ENCODE results near the gene DMTF1.

DMTF1 gene

DNA sequence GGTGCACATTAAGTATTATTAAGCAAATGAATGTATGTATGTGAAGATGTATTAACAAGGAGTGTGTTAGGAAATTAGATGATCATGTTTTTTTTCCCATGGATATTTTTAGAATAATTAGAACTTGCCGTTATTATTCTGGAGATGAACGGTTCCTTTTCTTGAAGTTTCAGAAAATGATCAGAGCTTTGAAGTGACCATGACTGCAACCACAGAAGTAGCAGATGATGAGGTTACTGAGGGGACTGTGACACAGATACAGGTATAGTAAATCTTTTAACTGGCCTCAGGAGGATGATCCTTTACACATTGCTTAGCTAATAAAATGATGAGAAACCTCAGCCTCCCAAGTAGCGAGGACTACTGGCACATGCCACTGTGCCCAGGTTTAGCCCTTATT lies 18.6 kb downstream of the DMTF1 start:
- Histone ChIP-seq H3K27ac (ENCODE audit: low read length) (no peak overlapping the region), H3K27me3 (ENCODE audit: low read depth, low read length) (no peaks in the 10 kb centered on the region), H3K36me3 (ENCODE audit: control insufficient read depth in 1 of 2, insufficient read depth in 2 of 2, low read length in 2 of 2) (peaks cover 79 to 81% of the 10 kb centered on the region in 2 donors), H3K4me3 (ENCODE audit: low read depth in 1 of 2, low read length in 2 of 2) (no peak overlapping the region), H3K9me3 (ENCODE audit: control insufficient read depth in 1 of 2, low read length in 2 of 2) (no peaks in the 10 kb centered on the region), H3K4me1 (ENCODE audit: control insufficient read depth in 1 of 2, insufficient read depth in 2 of 2, low read length in 2 of 2) (no peaks in the 10 kb centered on the region)

DNA sequence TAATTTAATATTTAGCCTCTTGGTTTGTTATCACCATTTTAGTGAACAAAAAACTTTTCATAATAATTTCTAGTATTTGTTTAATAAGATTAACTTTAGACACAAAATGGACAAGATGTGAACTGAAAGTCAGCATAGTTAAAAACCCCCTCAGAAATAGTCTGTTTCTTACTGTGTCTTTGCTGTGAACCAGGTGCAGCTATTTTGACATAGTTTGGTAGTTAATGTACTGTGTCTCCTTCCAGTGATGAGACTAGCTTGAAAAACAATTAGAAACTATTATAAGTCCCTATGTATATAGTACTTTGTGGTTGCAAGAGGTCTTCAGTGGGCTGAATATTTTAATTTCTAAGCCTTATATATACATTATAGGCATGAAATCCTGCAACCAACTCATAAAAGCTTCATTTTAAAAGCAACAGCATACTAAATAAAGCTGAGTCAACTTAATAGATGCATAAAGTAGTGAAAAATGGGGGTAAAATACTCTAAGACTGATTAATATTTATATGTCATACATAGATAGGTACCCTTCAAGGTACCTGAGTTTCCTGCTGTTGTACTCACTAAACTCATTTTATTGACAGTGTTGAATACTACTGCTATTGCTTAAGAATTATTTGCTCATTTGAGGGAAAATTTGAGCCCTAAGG lies 19.2 kb downstream of the DMTF1 start:
- Histone ChIP-seq H3K36me3 (ENCODE audit: control insufficient read depth in 1 of 2, insufficient read depth in 2 of 2, low read length in 2 of 2) (peaks cover 74 to 77% of the 10 kb centered on the region in 2 donors), H3K27ac (ENCODE audit: low read length) (no peak overlapping the region), H3K4me3 (ENCODE audit: low read depth in 1 of 2, low read length in 2 of 2) (no peak overlapping the region), H3K27me3 (ENCODE audit: low read depth, low read length) (no peaks in the 10 kb centered on the region), H3K4me1 (ENCODE audit: control insufficient read depth in 1 of 2, insufficient read depth in 2 of 2, low read length in 2 of 2) (no peaks in the 10 kb centered on the region), H3K9me3 (ENCODE audit: control insufficient read depth in 1 of 2, low read length in 2 of 2) (no peaks in the 10 kb centered on the region)

DNA sequence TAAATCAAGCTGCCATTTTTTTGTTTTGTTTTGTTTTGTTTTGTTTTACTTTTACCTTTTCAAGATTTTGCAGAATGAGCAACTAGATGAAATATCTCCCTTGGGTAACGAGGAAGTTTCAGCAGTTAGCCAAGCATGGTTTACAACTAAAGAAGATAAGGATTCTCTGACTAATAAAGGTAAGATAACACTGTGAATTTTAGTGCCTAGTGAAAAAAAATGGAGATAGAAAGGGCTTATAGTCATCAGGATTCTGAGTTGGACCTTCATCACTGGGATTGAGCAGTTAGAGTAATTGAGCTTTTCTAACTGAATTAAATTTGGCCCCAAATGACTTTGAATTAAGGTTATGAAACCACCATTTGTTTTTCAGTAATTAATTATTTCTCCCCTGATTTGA lies 21.2 kb downstream of the DMTF1 start:
- H3K4me3 ChIP-seq (ENCODE audit: low read depth in 1 of 2, low read length in 2 of 2) = no peak overlapping the region
- no peaks in the 10 kb centered on the region for H3K27me3 ChIP-seq (ENCODE audit: low read depth, low read length)
- H3K4me1 ChIP-seq (ENCODE audit: control insufficient read depth in 1 of 2, insufficient read depth in 2 of 2, low read length in 2 of 2) = no peaks in the 10 kb centered on the region
- no peak overlapping the region for H3K27ac ChIP-seq (ENCODE audit: low read length)
- peaks cover 62% of the 10 kb centered on the region in 2 donors for H3K36me3 ChIP-seq (ENCODE audit: control insufficient read depth in 1 of 2, insufficient read depth in 2 of 2, low read length in 2 of 2)
- no peaks in the 10 kb centered on the region for H3K9me3 ChIP-seq (ENCODE audit: control insufficient read depth in 1 of 2, low read length in 2 of 2)

DNA sequence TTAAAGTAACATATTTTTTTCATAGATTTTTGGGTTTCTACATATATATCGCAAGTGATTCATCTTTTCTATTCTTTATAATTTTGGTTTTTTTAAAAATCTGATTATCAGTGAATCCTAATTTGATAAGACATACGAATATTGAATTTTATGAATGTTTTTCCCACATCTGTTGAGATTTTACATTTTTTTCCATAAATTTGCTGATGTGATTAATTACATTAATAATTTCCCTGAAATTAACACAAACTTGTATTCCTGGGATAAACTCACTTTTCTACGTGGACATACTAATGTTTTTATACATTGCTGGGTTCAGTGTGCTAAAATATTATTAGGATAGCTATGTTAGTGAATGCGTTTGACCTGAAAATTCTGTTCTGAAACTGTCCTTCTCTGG lies 26.1 kb downstream of the DMTF1 start:
- Histone ChIP-seq H3K36me3 (ENCODE audit: control insufficient read depth in 1 of 2, insufficient read depth in 2 of 2, low read length in 2 of 2) (peaks cover 46 to 47% of the 10 kb centered on the region in 2 donors), H3K27ac (ENCODE audit: low read length) (no peak overlapping the region), H3K4me3 (ENCODE audit: low read depth in 1 of 2, low read length in 2 of 2) (no peak overlapping the region), H3K9me3 (ENCODE audit: control insufficient read depth in 1 of 2, low read length in 2 of 2) (no peaks in the 10 kb centered on the region), H3K27me3 (ENCODE audit: low read depth, low read length) (no peaks in the 10 kb centered on the region), H3K4me1 (ENCODE audit: control insufficient read depth in 1 of 2, insufficient read depth in 2 of 2, low read length in 2 of 2) (no peaks in the 10 kb centered on the region)

DNA sequence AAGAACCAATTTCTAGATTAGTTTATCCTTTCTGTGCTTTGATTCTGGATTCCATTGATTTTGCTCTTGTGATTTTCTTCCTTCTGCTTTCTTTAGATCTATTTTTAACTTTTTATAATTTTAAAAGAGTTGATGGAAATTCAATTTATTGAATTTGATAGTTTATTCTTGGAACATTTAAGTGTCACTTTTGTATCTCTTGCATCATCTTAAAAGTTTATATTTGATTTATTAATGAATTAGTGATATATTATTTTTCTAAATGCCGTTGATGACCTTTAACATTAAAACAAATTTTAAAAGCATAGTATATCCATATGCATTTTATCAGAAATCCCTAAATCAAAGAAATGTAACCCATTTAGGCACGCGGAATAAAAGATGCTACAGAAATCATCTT lies 26.9 kb downstream of the DMTF1 start:
- Histone ChIP-seq H3K4me1 (ENCODE audit: control insufficient read depth in 1 of 2, insufficient read depth in 2 of 2, low read length in 2 of 2) (no peaks in the 10 kb centered on the region), H3K9me3 (ENCODE audit: control insufficient read depth in 1 of 2, low read length in 2 of 2) (no peaks in the 10 kb centered on the region), H3K4me3 (ENCODE audit: low read depth in 1 of 2, low read length in 2 of 2) (no peak overlapping the region), H3K36me3 (ENCODE audit: control insufficient read depth in 1 of 2, insufficient read depth in 2 of 2, low read length in 2 of 2) (peaks cover 46 to 51% of the 10 kb centered on the region in 2 donors), H3K27ac (ENCODE audit: low read length) (no peak overlapping the region), H3K27me3 (ENCODE audit: low read depth, low read length) (no peaks in the 10 kb centered on the region)

DNA sequence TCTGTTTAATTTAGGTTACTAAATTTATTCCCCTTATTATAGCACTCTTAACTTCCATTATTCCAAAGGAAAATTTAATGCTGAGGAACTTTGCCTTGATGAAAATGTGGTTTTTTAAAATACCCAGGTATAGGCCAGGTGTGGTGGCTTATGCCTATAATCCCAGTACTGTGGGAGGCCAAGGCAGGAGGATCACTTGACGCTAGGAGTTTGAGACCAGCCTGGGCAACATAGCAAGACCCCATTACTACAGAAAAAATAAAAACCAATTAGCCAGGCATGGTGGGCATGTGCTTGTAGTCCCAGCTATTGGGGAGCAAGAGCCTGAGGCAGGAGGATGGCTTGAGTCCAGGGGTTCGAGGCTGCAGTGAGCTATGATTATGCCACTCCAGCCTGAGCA lies 34.9 kb downstream of the DMTF1 start:
- Histone ChIP-seq H3K36me3 (ENCODE audit: control insufficient read depth in 1 of 2, insufficient read depth in 2 of 2, low read length in 2 of 2) (peaks cover 62 to 80% of the 10 kb centered on the region in 2 donors), H3K4me1 (ENCODE audit: control insufficient read depth in 1 of 2, insufficient read depth in 2 of 2, low read length in 2 of 2) (no peaks in the 10 kb centered on the region), H3K27ac (ENCODE audit: low read length) (no peak overlapping the region), H3K4me3 (ENCODE audit: low read depth in 1 of 2, low read length in 2 of 2) (no peak overlapping the region), H3K9me3 (ENCODE audit: control insufficient read depth in 1 of 2, low read length in 2 of 2) (no peaks in the 10 kb centered on the region), H3K27me3 (ENCODE audit: low read depth, low read length) (no peaks in the 10 kb centered on the region)

DNA sequence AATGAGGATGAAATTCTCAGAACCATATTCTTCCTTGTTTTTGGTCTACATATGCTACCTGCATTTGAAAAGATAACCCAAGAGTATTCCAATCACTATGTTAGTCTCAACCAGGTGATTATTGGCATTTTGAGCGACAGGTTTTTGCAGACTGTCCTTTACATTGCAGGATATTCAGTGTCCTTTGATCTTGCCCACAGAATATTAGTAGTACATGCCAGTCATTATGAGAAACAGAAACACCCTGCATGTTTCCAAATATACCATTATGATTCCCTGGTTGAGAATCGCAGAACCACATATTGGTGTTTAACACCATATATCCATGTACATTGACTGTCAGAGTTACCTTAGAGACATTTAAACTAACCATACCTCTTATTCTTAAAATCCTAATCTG lies 36.7 kb downstream of the DMTF1 start:
- no peaks in the 10 kb centered on the region for H3K27me3 ChIP-seq (ENCODE audit: low read depth, low read length)
- H3K27ac ChIP-seq (ENCODE audit: low read length) = no peak overlapping the region
- peaks cover 58 to 76% of the 10 kb centered on the region in 2 donors for H3K36me3 ChIP-seq (ENCODE audit: control insufficient read depth in 1 of 2, insufficient read depth in 2 of 2, low read length in 2 of 2)
- no peak overlapping the region for H3K4me3 ChIP-seq (ENCODE audit: low read depth in 1 of 2, low read length in 2 of 2)
- no peaks in the 10 kb centered on the region for H3K4me1 ChIP-seq (ENCODE audit: control insufficient read depth in 1 of 2, insufficient read depth in 2 of 2, low read length in 2 of 2)
- no peaks in the 10 kb centered on the region for H3K9me3 ChIP-seq (ENCODE audit: control insufficient read depth in 1 of 2, low read length in 2 of 2)

DNA sequence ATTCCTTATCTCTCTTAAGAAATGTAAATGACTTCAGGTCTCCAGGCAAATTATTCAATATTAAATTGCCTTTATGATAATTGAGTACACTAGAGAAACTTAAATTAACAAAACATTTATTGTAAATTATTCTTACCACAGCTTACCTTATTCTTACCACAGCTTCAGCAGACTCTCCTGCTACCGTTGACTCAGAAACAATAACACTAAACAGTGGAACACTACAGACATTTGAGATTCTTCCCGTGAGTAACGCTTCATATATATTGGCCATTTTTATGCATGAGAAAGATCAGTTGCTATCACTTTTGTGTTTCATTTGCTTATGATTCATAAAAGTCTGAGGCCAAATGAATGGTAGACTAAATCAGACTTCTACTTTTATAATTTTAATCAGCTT lies 38.5 kb downstream of the DMTF1 start:
- Histone ChIP-seq H3K9me3 (ENCODE audit: control insufficient read depth in 1 of 2, low read length in 2 of 2) (no peaks in the 10 kb centered on the region), H3K36me3 (ENCODE audit: control insufficient read depth in 1 of 2, insufficient read depth in 2 of 2, low read length in 2 of 2) (peaks cover 58 to 76% of the 10 kb centered on the region in 2 donors), H3K4me3 (ENCODE audit: low read depth in 1 of 2, low read length in 2 of 2) (no peak overlapping the region), H3K27me3 (ENCODE audit: low read depth, low read length) (no peaks in the 10 kb centered on the region), H3K27ac (ENCODE audit: low read length) (no peak overlapping the region), H3K4me1 (ENCODE audit: control insufficient read depth in 1 of 2, insufficient read depth in 2 of 2, low read length in 2 of 2) (no peaks in the 10 kb centered on the region)

DNA sequence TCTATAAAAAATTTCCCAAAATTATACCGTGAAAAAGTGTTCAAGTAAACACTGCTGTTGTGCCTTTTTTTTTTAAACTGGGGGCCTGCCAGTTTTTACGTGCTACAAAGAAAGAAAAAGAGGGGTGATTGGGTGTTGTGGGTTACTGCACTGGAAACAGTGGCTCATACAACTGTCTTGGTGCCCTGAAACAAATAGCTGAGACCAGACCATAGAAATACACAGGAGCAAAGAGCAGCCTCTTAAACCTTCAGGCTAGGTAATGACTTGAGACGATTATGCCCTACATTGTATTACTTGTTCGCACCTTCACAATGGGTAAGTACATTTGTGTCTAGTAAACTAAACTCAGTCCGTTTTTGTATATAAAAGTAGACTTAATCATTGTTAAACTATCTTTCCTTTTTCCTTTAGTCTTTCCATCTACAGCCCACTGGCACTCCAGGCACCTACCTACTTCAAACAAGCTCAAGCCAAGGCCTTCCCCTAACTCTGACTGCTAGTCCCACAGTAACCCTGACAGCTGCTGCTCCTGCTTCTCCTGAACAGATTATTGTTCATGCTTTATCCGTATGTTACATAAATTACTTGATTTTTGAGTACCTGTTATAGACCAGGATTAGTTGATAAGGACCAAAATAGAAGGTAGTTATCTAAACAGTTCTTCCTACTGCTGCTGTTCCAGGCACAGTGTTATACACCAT lies 40.7 kb downstream of the DMTF1 start:
- Histone ChIP-seq H3K27me3 (ENCODE audit: low read depth, low read length) (no peaks in the 10 kb centered on the region), H3K27ac (ENCODE audit: low read length) (no peak overlapping the region), H3K4me3 (ENCODE audit: low read depth in 1 of 2, low read length in 2 of 2) (no peak overlapping the region), H3K4me1 (ENCODE audit: control insufficient read depth in 1 of 2, insufficient read depth in 2 of 2, low read length in 2 of 2) (no peaks in the 10 kb centered on the region), H3K9me3 (ENCODE audit: control insufficient read depth in 1 of 2, low read length in 2 of 2) (no peaks in the 10 kb centered on the region), H3K36me3 (ENCODE audit: control insufficient read depth in 1 of 2, insufficient read depth in 2 of 2, low read length in 2 of 2) (peaks cover 70 to 75% of the 10 kb centered on the region in 2 donors)

DNA sequence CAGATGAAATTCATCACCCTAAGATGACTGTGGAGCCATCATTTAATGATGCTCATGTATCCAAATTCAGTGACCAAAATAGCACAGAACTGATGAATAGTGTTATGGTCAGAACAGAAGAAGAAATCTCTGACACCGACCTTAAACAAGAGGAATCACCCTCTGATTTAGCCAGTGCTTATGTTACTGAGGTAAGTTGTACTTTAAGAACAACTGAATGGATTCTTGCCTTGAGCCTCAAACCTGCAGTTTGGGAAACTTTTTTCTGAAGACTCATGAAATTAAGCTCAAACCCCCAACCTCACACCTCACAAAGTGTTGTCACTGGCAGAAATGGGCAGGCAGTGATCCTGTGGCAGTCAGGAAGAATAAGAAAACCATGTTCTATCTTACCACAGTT lies 41.7 kb downstream of the DMTF1 start:
- peaks cover 63 to 67% of the 10 kb centered on the region in 2 donors for H3K36me3 ChIP-seq (ENCODE audit: control insufficient read depth in 1 of 2, insufficient read depth in 2 of 2, low read length in 2 of 2)
- no peak overlapping the region for H3K27ac ChIP-seq (ENCODE audit: low read length)
- no peaks in the 10 kb centered on the region for H3K4me1 ChIP-seq (ENCODE audit: control insufficient read depth in 1 of 2, insufficient read depth in 2 of 2, low read length in 2 of 2)
- H3K9me3 ChIP-seq (ENCODE audit: control insufficient read depth in 1 of 2, low read length in 2 of 2) = no peaks in the 10 kb centered on the region
- H3K27me3 ChIP-seq (ENCODE audit: low read depth, low read length) = no peaks in the 10 kb centered on the region
- no peak overlapping the region for H3K4me3 ChIP-seq (ENCODE audit: low read depth in 1 of 2, low read length in 2 of 2)

DNA sequence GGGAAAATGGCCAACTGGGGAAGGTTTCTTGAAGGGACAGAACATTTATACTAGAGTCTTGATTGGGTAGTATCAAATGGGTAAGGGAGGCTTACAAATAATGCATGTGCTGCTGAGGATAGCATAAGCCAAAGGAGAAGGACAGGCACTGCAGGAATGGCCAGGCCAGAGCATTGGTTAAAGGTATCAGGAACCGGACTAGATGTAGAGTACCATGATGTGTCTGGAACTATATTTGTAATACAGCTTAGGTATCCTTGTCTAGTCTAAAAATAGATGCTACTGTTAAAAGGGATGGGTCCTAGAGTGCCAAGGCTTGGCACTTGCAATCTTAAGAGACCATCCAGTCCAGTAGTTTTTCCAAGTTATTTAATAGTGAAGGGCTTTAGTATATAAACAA lies 47.0 kb downstream of the DMTF1 start:
- H3K4me1 ChIP-seq (ENCODE audit: control insufficient read depth in 1 of 2, insufficient read depth in 2 of 2, low read length in 2 of 2) = no peaks in the 10 kb centered on the region

More for the DNA sequence above, 47.0 kb downstream of the DMTF1 start:
- Histone ChIP-seq H3K9me3 (ENCODE audit: control insufficient read depth in 1 of 2, low read length in 2 of 2) (no peaks in the 10 kb centered on the region), H3K4me3 (ENCODE audit: low read depth in 1 of 2, low read length in 2 of 2) (no peak overlapping the region), H3K36me3 (ENCODE audit: control insufficient read depth in 1 of 2, insufficient read depth in 2 of 2, low read length in 2 of 2) (peaks cover 28% of the 10 kb centered on the region in 2 donors), H3K27ac (ENCODE audit: low read length) (no peak overlapping the region), H3K27me3 (ENCODE audit: low read depth, low read length) (no peaks in the 10 kb centered on the region)

Data from muscle layer of duodenum (tissue), 2 donors.